HepG2 (cell line): ENCODE results near the gene EEF1E1.

Source experiments
- AGO1 ChIP-seq: fragments of 200-400 bp; formaldehyde crosslinking; IDR thresholded peaks from 2 replicates; pipeline ENCODE4 v1.6.1; 2017; ENCODE audit warnings: mild to moderate bottlenecking, low read depth, low read length, moderate library complexity; ENCODE audit not compliant: poor library complexity, severe bottlenecking
- GTF3A ChIP-seq: sonication (generic); formaldehyde crosslinking; conservative IDR thresholded peaks from 2 replicates; pipeline ENCODE4 v1.4.0; 2020; ENCODE audit warnings: mild to moderate bottlenecking, missing genetic modification reagents
- JUND ChIP-seq: sonication (generic); formaldehyde crosslinking; IDR thresholded peaks from 2 replicates; pipeline ENCODE4 v1.8.0; 2022; ENCODE audit warnings: mild to moderate bottlenecking, missing genetic modification reagents
- KDM5A ChIP-seq: fragments of 200-600 bp; sonication (generic); IDR thresholded peaks from 2 replicates; pipeline ENCODE4 v1.7.0; 2018; ENCODE audit warnings: antibody characterized with exemption, mild to moderate bottlenecking, low read length, borderline replicate concordance
- NFE2 ChIP-seq: sonication (generic); formaldehyde crosslinking; IDR thresholded peaks from 2 replicates; pipeline ENCODE4 v1.4.0; 2020; ENCODE audit warnings: missing genetic modification reagents
- POLR2A ChIP-seq, 2 experiments: IDR thresholded peaks; 2 replicates each; pipeline ENCODE4 v1.6.1; 2011; ENCODE audit warnings: low read depth in 2 of 2, low read length in 2 of 2, mild to moderate bottlenecking in 1 of 2, moderate library complexity in 1 of 2; ENCODE audit not compliant: insufficient read depth in 1 of 2
- TEAD3 ChIP-seq: optimal IDR thresholded peaks from 2 replicates; pipeline ENCODE3; 2016; ENCODE audit warnings: borderline replicate concordance
- ZNF644 ChIP-seq: IDR thresholded peaks from 2 replicates; pipeline ENCODE4 v1.6.1; 2016; ENCODE audit warnings: low read depth
- ZNF777 ChIP-seq: sonication (generic); formaldehyde crosslinking; IDR thresholded peaks from 2 replicates; pipeline ENCODE4 v1.4.0; 2020; ENCODE audit warnings: missing genetic modification reagents
- ZSCAN12 ChIP-seq: sonication (generic); formaldehyde crosslinking; IDR thresholded peaks from 2 replicates; pipeline ENCODE4 v1.9.0; 2021; ENCODE audit warnings: mild to moderate bottlenecking, missing genetic modification reagents
- TF ChIP-seq, protein P1 (sequence below): sonication (generic); formaldehyde crosslinking; IDR thresholded peaks from 2 replicates; pipeline ENCODE4 v1.5.0; 2020; ENCODE audit warnings: mild to moderate bottlenecking, missing genetic modification reagents, moderate library complexity
- TF ChIP-seq, protein P2 (sequence below): sonication (generic); formaldehyde crosslinking; IDR thresholded peaks from 2 replicates; pipeline ENCODE4 v1.5.0; 2020; ENCODE audit warnings: mild to moderate bottlenecking, low read depth, missing genetic modification reagents, borderline replicate concordance
- TF ChIP-seq, protein P3 (sequence below): sonication (generic); formaldehyde crosslinking; IDR thresholded peaks from 2 replicates; pipeline ENCODE4 v1.4.0; 2020; ENCODE audit warnings: mild to moderate bottlenecking, missing genetic modification reagents
- TF ChIP-seq, protein P4 (sequence below): sonication (generic); formaldehyde crosslinking; IDR thresholded peaks from 2 replicates; pipeline ENCODE4 v1.8.0; 2022; ENCODE audit warnings: mild to moderate bottlenecking, missing genetic modification reagents, borderline replicate concordance

DNA sequence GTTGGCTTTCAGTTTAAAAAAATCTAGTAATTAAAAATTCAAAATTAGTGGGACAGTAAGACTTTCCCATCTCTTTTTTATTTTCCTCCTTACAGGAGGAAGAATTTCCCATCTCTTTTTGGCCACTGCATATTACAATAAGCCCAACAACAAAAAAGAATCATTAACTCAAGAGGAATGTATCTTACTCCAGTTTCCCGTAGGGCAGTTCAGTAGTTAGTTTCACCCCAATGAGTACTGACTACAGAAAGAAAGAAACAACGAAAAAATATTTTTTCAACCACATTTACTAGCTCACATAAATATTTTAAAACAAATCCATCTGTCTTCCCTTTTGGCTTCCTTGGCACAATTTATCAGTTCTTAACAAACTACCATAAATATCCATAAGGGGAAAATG, 23.2 kb downstream of the EEF1E1 start:
- no peak for TF ChIP-seq POLR2A (IDR thresholded peaks at IDR 0.05; ENCODE audit: insufficient read depth in 1 of 2, low read depth in 2 of 2, low read length in 2 of 2)
- no peak for TF ChIP-seq ZNF777
- TF ChIP-seq GTF3A = no peak
- TF ChIP-seq, protein P1, sequence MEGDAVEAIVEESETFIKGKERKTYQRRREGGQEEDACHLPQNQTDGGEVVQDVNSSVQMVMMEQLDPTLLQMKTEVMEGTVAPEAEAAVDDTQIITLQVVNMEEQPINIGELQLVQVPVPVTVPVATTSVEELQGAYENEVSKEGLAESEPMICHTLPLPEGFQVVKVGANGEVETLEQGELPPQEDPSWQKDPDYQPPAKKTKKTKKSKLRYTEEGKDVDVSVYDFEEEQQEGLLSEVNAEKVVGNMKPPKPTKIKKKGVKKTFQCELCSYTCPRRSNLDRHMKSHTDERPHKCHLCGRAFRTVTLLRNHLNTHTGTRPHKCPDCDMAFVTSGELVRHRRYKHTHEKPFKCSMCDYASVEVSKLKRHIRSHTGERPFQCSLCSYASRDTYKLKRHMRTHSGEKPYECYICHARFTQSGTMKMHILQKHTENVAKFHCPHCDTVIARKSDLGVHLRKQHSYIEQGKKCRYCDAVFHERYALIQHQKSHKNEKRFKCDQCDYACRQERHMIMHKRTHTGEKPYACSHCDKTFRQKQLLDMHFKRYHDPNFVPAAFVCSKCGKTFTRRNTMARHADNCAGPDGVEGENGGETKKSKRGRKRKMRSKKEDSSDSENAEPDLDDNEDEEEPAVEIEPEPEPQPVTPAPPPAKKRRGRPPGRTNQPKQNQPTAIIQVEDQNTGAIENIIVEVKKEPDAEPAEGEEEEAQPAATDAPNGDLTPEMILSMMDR (CRISPR knock-in tag) = no peak
- TF ChIP-seq ZNF644 (CRISPR knock-in tag) = no peak
- no peak for TF ChIP-seq NFE2
- no peak for TF ChIP-seq AGO1
- no peak for TF ChIP-seq KDM5A
- no peak for TF ChIP-seq JUND (CRISPR knock-in tag)
- TF ChIP-seq, protein P2, sequence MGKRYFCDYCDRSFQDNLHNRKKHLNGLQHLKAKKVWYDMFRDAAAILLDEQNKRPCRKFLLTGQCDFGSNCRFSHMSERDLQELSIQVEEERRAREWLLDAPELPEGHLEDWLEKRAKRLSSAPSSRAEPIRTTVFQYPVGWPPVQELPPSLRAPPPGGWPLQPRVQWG (CRISPR knock-in tag) = no peak
- TF ChIP-seq, protein P3, sequence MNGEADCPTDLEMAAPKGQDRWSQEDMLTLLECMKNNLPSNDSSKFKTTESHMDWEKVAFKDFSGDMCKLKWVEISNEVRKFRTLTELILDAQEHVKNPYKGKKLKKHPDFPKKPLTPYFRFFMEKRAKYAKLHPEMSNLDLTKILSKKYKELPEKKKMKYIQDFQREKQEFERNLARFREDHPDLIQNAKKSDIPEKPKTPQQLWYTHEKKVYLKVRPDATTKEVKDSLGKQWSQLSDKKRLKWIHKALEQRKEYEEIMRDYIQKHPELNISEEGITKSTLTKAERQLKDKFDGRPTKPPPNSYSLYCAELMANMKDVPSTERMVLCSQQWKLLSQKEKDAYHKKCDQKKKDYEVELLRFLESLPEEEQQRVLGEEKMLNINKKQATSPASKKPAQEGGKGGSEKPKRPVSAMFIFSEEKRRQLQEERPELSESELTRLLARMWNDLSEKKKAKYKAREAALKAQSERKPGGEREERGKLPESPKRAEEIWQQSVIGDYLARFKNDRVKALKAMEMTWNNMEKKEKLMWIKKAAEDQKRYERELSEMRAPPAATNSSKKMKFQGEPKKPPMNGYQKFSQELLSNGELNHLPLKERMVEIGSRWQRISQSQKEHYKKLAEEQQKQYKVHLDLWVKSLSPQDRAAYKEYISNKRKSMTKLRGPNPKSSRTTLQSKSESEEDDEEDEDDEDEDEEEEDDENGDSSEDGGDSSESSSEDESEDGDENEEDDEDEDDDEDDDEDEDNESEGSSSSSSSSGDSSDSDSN (CRISPR knock-in tag) = no peak
- TF ChIP-seq, protein P4, sequence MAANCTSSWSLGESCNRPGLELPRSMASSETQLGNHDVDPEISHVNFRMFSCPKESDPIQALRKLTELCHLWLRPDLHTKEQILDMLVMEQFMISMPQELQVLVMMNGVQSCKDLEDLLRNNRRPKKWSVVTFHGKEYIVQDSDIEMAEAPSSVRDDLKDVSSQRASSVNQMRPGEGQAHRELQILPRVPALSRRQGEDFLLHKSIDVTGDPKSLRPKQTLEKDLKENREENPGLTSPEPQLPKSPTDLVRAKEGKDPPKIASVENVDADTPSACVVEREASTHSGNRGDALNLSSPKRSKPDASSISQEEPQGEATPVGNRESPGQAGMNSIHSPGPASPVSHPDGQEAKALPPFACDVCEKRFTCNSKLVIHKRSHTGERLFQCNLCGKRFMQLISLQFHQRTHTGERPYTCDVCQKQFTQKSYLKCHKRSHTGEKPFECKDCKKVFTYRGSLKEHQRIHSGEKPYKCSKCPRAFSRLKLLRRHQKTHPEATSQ = no peak
- no peak for TF ChIP-seq ZSCAN12 (CRISPR knock-in tag)
- TF ChIP-seq TEAD3 (CRISPR knock-in tag) = no peak
